H1 (cell line): ENCODE measurements around the gene DPY19L3. TPM values are rescaled to one million over a fixed set of nuclear protein-coding genes. Genes with fewer than 3 reads are reported as not detected.
"Not testable (repeated sequence)": the region's sequence is repeated elsewhere in the genome, so short reads cannot be mapped to it uniquely, and the experiment has no call there.

Experiments used
- CTCF ChIA-PET: fragments of 300-600 bp; sonication (Branson Sonifier 250); formaldehyde crosslinking; loops from one replicate; lab custom pipeline; 2021; ENCODE audit not compliant: partially characterized antibody; lab: Charles Lee
- POLR2A ChIA-PET: fragments of 300-600 bp; sonication (Branson Sonifier 250); formaldehyde crosslinking; loops from one replicate; lab custom pipeline; 2021; ENCODE audit warnings: inconsistent platforms; ENCODE audit not compliant: partially characterized antibody; lab: Charles Lee
- DNase-seq, 2 experiments: peaks; one replicate each; pipeline versions ENCODE4 v3.0.0 to v3.0.0-alpha.2; 2010 to 2022; ENCODE audit warnings: low spot score in 2 of 2, low read depth in 1 of 2, mixed read lengths in 1 of 2
- FAIRE-seq: peaks from 2 replicates; lab custom pipeline; 2011; peaks lifted over from hg19 to GRCh38; lab: Jason Lieb, UNC
- H2AFZ ChIP-seq: 2 replicates; pipeline ENCODE4 v1.8.1; 2012; ENCODE audit warnings: low read length, inconsistent platforms
- H2AK5ac ChIP-seq: 2 replicates; pipeline ENCODE4 v1.6.1; 2013; ENCODE audit warnings: low read depth, low read length
- H2BK120ac ChIP-seq: replicated peaks from 2 replicates; pipeline ENCODE3; 2013; ENCODE audit warnings: low read depth, low read length, inconsistent platforms
- H2BK12ac ChIP-seq: 2 replicates; pipeline ENCODE4 v1.6.1; 2013; ENCODE audit warnings: low read depth, low read length
- H2BK15ac ChIP-seq: 2 replicates; pipeline ENCODE4 v1.6.1; 2013; ENCODE audit warnings: low read length
- H2BK20ac ChIP-seq: 2 replicates; pipeline ENCODE4 v1.6.1; 2013; ENCODE audit warnings: low read length
- H2BK5ac ChIP-seq: 2 replicates; pipeline ENCODE4 v1.6.1; 2013; ENCODE audit warnings: low read depth, low read length
- H3K14ac ChIP-seq: 2 replicates; pipeline ENCODE4 v1.6.1; 2013; ENCODE audit warnings: inconsistent platforms; ENCODE audit not compliant: insufficient read length
- H3K18ac ChIP-seq: 2 replicates; pipeline ENCODE4 v1.6.1; 2013; ENCODE audit warnings: low read length; ENCODE audit errors: extremely low read depth
- H3K23ac ChIP-seq: 2 replicates; pipeline ENCODE4 v1.6.1; 2013; ENCODE audit warnings: inconsistent platforms; ENCODE audit not compliant: insufficient read length
- H3K23me2 ChIP-seq: 2 replicates; pipeline ENCODE4 v1.6.1; 2013; ENCODE audit warnings: low read depth, low read length
- H3K27ac ChIP-seq: 2 replicates; pipeline ENCODE4 v1.6.1; 2011; ENCODE audit warnings: low read depth, low read length, inconsistent platforms
- H3K27me3 ChIP-seq, 4 experiments: replicated peaks in 1 of 4; 1 replicate in 1 of 4; 2 replicates in 3 of 4; pipeline versions ENCODE4 v1.6.1 to v1.8.1; 2011 to 2013; ENCODE audit warnings: low read length in 3 of 4, mild to moderate bottlenecking in 3 of 4, inconsistent platforms in 2 of 4, mixed read lengths in 2 of 4, moderate library complexity in 1 of 4; ENCODE audit not compliant: control insufficient read depth in 3 of 4, insufficient read depth in 3 of 4; ENCODE audit errors: extremely low read depth in 1 of 4
- H3K36me3 ChIP-seq, 4 experiments: 2 replicates each; pipeline versions ENCODE4 v1.6.1 to v1.8.1; 2011 to 2013; ENCODE audit warnings: mild to moderate bottlenecking in 4 of 4, low read length in 3 of 4, moderate library complexity in 2 of 4, control low read depth in 1 of 4, inconsistent platforms in 1 of 4; ENCODE audit not compliant: insufficient read depth in 4 of 4, control insufficient read depth in 2 of 4
- H3K4ac ChIP-seq: replicated peaks from 2 replicates; pipeline ENCODE3; 2013; ENCODE audit warnings: low read length, low read depth, mixed read lengths, inconsistent platforms; ENCODE audit not compliant: insufficient read length
- H3K4me1 ChIP-seq, 4 experiments: replicated peaks in 1 of 4; 1 replicate in 1 of 4; 2 replicates in 3 of 4; pipeline versions ENCODE4 v1.6.1 to v1.8.1; 2011 to 2013; ENCODE audit warnings: low read length in 3 of 4, inconsistent platforms in 2 of 4, mixed read lengths in 1 of 4; ENCODE audit not compliant: insufficient read depth in 4 of 4, control insufficient read depth in 3 of 4
- H3K4me2 ChIP-seq, 2 experiments: 2 replicates each; pipeline versions ENCODE4 v1.6.1 to v1.8.1; 2011 to 2013; ENCODE audit warnings: low read depth in 2 of 2, low read length in 2 of 2, control low read depth in 1 of 2, inconsistent platforms in 1 of 2, mild to moderate bottlenecking in 1 of 2; ENCODE audit not compliant: insufficient read depth in 1 of 2
- H3K4me3 ChIP-seq, 4 experiments: fragments of 200-600, 300-600 bp in 1 of 4; sonication (generic), shearing (Covaris generic), sonication (Bioruptor Twin) in 1 of 4; 2 replicates each; pipeline versions ENCODE4 v1.5.1 to v1.8.1; 2011 to 2016; ENCODE audit warnings: low read length in 4 of 4, low read depth in 3 of 4, control low read depth in 2 of 4, inconsistent platforms in 2 of 4, mild to moderate bottlenecking in 2 of 4, mixed read lengths in 1 of 4, moderate library complexity in 1 of 4; ENCODE audit not compliant: insufficient read depth in 2 of 4; ENCODE audit errors: extremely low read depth in 1 of 4
- H3K56ac ChIP-seq: replicated peaks from 2 replicates; pipeline ENCODE3; 2013; ENCODE audit warnings: low read depth, mild to moderate bottlenecking, mixed read lengths, low read length, inconsistent platforms; ENCODE audit not compliant: insufficient read length
- H3K79me1 ChIP-seq: 2 replicates; pipeline ENCODE4 v1.6.1; 2013; ENCODE audit warnings: low read depth, low read length, control low read depth
- H3K79me2 ChIP-seq, 2 experiments: 2 replicates each; pipeline versions ENCODE4 v1.6.1 to v1.8.1; 2012 to 2013; ENCODE audit warnings: low read length in 2 of 2, mild to moderate bottlenecking in 2 of 2, inconsistent platforms in 1 of 2; ENCODE audit not compliant: insufficient read depth in 2 of 2, control insufficient read depth in 1 of 2
- H3K9ac ChIP-seq, 4 experiments: replicated peaks in 1 of 4; 1 replicate in 1 of 4; 2 replicates in 3 of 4; pipeline versions ENCODE4 v1.6.1 to v1.8.1; 2011 to 2013; ENCODE audit warnings: low read depth in 3 of 4, low read length in 3 of 4, control low read depth in 2 of 4, mild to moderate bottlenecking in 2 of 4, moderate library complexity in 2 of 4, inconsistent platforms in 1 of 4; ENCODE audit errors: extremely low read depth in 1 of 4
- H3K9me3 ChIP-seq, 2 experiments: 2 replicates each; pipeline versions ENCODE4 v1.6.1 to v1.8.1; 2012 to 2013; ENCODE audit warnings: mild to moderate bottlenecking in 2 of 2, moderate library complexity in 2 of 2, control low read depth in 1 of 2, inconsistent platforms in 1 of 2, low read depth in 1 of 2, low read length in 1 of 2, mixed read lengths in 1 of 2; ENCODE audit not compliant: insufficient read depth in 2 of 2
- H4K20me1 ChIP-seq, 2 experiments: replicated peaks in 1 of 2; 2 replicates each; pipeline versions ENCODE3 to v1.8.1; 2011 to 2013; ENCODE audit warnings: inconsistent platforms in 2 of 2, low read length in 2 of 2, mild to moderate bottlenecking in 1 of 2; ENCODE audit not compliant: insufficient read depth in 2 of 2, control insufficient read depth in 1 of 2
- H4K5ac ChIP-seq: 2 replicates; pipeline ENCODE4 v1.6.1; 2013; ENCODE audit warnings: low read length, low read depth, mixed read lengths, inconsistent platforms; ENCODE audit not compliant: insufficient read length
- H4K8ac ChIP-seq: 2 replicates; pipeline ENCODE4 v1.8.0; 2013; ENCODE audit warnings: mild to moderate bottlenecking, moderate library complexity, low read length, inconsistent platforms; ENCODE audit not compliant: insufficient read depth; ENCODE audit errors: extremely low read depth
- H4K91ac ChIP-seq: replicated peaks from 2 replicates; pipeline ENCODE3; 2013; ENCODE audit warnings: low read length, mixed read lengths, inconsistent platforms; ENCODE audit not compliant: insufficient read length
- WGBS, 2 experiments: shearing (Covaris generic) in 1 of 2; methylation state at CpG; one replicate each; pipeline versions ENCODE4 v1.1.6 to v1.1.7; 2013 to 2015; ENCODE audit warnings: low lambda C conversion rate in 2 of 2, mixed read lengths in 2 of 2, inconsistent platforms in 1 of 2, low coverage in 1 of 2, missing lambda C conversion rate in 1 of 2; ENCODE audit not compliant: insufficient replicate concordance in 2 of 2, insufficient coverage in 1 of 2, insufficient read length in 1 of 2; ENCODE audit errors: extremely low coverage in 1 of 2, missing lambda C conversion rate in 1 of 2; 5-methylcytosine and 5-hydroxymethylcytosine counted together
- polyA plus RNA-seq, 7 experiments: library from polyadenylated mRNA; depleted of rRNA in 3 of 7; stranded (reverse) in 5 of 7; unstranded in 2 of 7; fragments of >200 nt in 5 of 7; fragments of 200-250 nt in 2 of 7; gene quantifications; 1 replicate in 5 of 7; 2 replicates in 1 of 7; 4 replicates in 1 of 7; pipeline versions ENCODE4 v1.2.1 to v1.2.3, GENCODE V29; 2011 to 2013; ENCODE audit warnings: missing spikeins in 2 of 7, mixed read lengths in 2 of 7
- total RNA-seq: library from RNA; stranded (reverse); fragmentation: NEBNext Ultra II Directional; extraction: Animal tissue kit (Norgen Biotek cat#: 25700); gene quantifications from 2 replicates; pipeline ENCODE4 v1.2.1, GENCODE V29; 2021

Gene DPY19L3
- total and polyA plus RNA-seq, 2 of the 8 experiments (the other 6 are each of a cell fraction or from before 2014, with no cell fraction given) = 35.3 to 60.2 TPM

DNA sequence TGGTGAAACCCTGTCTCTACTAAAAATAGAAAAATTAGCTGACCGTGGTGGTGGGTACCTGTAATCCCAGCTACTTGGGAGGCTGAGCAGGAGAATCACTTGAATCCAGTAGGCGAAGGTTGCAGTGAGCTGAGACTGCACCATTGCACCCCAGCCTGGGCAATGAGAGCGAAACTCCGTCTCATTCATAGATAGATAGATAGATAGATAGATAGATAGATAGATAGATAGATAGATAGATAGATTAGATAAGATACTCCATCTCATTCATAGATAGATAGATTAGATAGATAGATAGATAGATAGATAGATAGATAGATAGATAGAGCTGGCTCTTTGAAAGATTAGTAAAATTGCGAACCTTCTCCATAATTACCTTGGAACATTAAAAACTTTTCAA, 42.0 kb downstream of the DPY19L3 start:
- H2BK12ac ChIP-seq, H3K27me3 ChIP-seq, H3K4ac ChIP-seq, H3K4me2 ChIP-seq, H2AK5ac ChIP-seq, H3K79me2 ChIP-seq, H4K5ac ChIP-seq, FAIRE-seq, DNase-seq, H3K4me1 ChIP-seq, H4K20me1 ChIP-seq, H2AFZ ChIP-seq, H4K91ac ChIP-seq, H3K27ac ChIP-seq, H3K79me1 ChIP-seq, H3K14ac ChIP-seq, H2BK20ac ChIP-seq, H3K56ac ChIP-seq, H2BK5ac ChIP-seq, H2BK120ac ChIP-seq, H3K4me3 ChIP-seq, H3K23ac ChIP-seq, H3K18ac ChIP-seq, H2BK15ac ChIP-seq, H4K8ac ChIP-seq, H3K9me3 ChIP-seq, H3K23me2 ChIP-seq, H3K9ac ChIP-seq: not testable (repeated sequence)
- POLR2A ChIA-PET = interaction anchor here (1.6 kb wide), 1 partner anchor 10 kb away, joined by 4 read pairs; no protein-coding TSS in a partner anchor
- CTCF ChIA-PET = interaction anchor here (0.6 kb wide), 1 partner anchor 127 kb away, joined by 3 read pairs; no protein-coding TSS in a partner anchor
- H3K36me3 ChIP-seq = peaks cover 0 to 12% (median 2%) of the 10 kb centered on the region in 4 experiments; a peak in 6 of 8 replicates
- 92% methylated on average over 5 of the region's 5 CpGs; no CpG with 5 or more reads in 1 of the 2 experiments for WGBS, 2 experiments
